ENCODE results near the gene ZNF536. TPM values are rescaled to one million over a fixed set of nuclear protein-coding genes. Genes with fewer than 3 reads are reported as not detected.

Gene ZNF536
- total RNA-seq (not detected), polyA plus RNA-seq (not detected), total RNA-seq (0 to 0.17 (median 0) reads per million in 6 experiments)

GRCh38 chr19:30371960-30372824 lies at the start of gene ZNF536:
Gene ZNF536, plus strand, starts transcription at chr19:30372384. Its CDS starts 71,179 bp downstream, at chr19:30443563.
- Mint-ChIP-seq H3K36me3 (no peaks in the 10 kb centered on the region), H3K9me3 (no peaks in the 10 kb centered on the region), H3K4me3 (no peak within 1 kb of the TSS), H3K27me3 (peaks cover 20 to 54% (median 25%) of the 10 kb centered on the region in 5 donors), H3K27ac (no peak within 1 kb of the TSS), H3K4me1 (peaks cover 0 to 3% (median 1%) of the 10 kb centered on the region in 4 donors)
- no peak for DNase-seq
- no peak for ATAC-seq
- POLR2A ChIA-PET, result no interaction called here

DNA sequence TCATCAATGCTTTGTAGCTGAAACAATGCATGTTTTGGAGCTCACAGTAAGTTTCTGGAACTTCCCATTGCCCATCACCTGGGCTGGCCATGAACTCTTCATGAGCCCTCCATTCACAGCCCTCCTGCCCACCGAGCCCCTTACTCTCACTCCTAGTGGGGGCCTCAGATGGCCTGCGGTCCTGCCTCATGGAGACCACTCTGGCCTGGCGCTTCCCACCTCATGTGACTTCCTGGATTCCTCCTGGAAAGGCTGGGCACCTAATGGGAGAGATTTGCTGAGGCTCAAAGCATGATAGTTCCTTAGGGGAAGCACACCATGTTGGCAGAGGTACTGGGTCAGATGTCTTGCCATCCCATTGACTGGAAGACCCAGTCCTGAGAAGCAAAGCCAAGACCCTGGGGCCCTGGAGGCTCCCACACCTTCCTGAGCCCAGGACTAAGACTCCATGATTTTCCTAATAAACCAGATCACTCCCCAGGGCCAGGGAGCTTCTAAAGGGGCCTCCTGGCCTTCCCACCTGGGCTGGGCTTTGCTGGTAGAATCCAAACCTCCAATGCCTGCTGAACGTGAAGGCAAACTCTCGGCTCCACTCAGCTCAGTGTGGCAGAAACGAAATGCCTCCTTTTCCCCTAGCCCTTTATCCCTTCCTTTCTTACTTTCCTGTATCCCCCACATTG lies 49.4 kb upstream of the ZNF536 start:
- DNase-seq (peak in 1 of 10 donors; percentile 57), ATAC-seq (no peak)
- Mint-ChIP-seq H3K4me1 (no peaks in the 10 kb centered on the region), H3K4me3 (no peak overlapping the region), H3K27ac (no peak overlapping the region), H3K36me3 (no peaks in the 10 kb centered on the region), H3K27me3 (peaks cover 0 to 21% (median 8%) of the 10 kb centered on the region in 5 donors), H3K9me3 (peaks cover 0 to 13% (median 0%) of the 10 kb centered on the region in 9 donors)
- POLR2A ChIA-PET, result no interaction called here

DNA sequence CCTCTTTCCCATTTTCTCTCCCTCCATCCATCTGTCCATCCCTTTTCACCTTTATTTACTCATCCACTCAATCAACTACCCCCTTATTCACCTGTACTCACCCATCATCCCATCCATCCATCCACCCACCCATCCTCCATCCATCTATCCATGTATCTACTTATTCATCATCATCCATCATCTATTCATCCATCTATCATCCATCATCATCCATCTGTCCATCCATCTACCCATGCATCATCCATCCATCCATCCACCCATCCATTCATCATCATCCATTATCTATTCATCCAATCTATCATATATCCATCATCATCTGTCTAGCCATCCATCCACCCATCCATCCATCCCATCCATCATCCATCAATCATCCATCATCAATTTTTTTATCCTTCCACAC lies 48.3 kb upstream of the ZNF536 start:
- H3K9me3 Mint-ChIP-seq, result peaks cover 0 to 13% (median 0%) of the 10 kb centered on the region in 9 donors
- peaks cover 0 to 21% (median 11%) of the 10 kb centered on the region in 5 donors for H3K27me3 Mint-ChIP-seq
- POLR2A ChIA-PET, result no interaction called here
- no peaks in the 10 kb centered on the region for H3K4me1 Mint-ChIP-seq
- ATAC-seq (no peak), DNase-seq (no peak)
- H3K27ac Mint-ChIP-seq, result no peak overlapping the region
- no peaks in the 10 kb centered on the region for H3K36me3 Mint-ChIP-seq
- H3K4me3 Mint-ChIP-seq, result no peak overlapping the region

GRCh38 chr19:30324982-30325381 lies 47.2 kb upstream of the ZNF536 start:
- DNase-seq (no peak), ATAC-seq (no peak)
- Mint-ChIP-seq H3K4me1 (no peaks in the 10 kb centered on the region), H3K27ac (no peak overlapping the region), H3K27me3 (peaks cover 0 to 21% (median 11%) of the 10 kb centered on the region in 5 donors), H3K36me3 (no peaks in the 10 kb centered on the region), H3K9me3 (peaks cover 0 to 13% (median 0%) of the 10 kb centered on the region in 9 donors), H3K4me3 (no peak overlapping the region)
- POLR2A ChIA-PET, result no interaction called here

DNA sequence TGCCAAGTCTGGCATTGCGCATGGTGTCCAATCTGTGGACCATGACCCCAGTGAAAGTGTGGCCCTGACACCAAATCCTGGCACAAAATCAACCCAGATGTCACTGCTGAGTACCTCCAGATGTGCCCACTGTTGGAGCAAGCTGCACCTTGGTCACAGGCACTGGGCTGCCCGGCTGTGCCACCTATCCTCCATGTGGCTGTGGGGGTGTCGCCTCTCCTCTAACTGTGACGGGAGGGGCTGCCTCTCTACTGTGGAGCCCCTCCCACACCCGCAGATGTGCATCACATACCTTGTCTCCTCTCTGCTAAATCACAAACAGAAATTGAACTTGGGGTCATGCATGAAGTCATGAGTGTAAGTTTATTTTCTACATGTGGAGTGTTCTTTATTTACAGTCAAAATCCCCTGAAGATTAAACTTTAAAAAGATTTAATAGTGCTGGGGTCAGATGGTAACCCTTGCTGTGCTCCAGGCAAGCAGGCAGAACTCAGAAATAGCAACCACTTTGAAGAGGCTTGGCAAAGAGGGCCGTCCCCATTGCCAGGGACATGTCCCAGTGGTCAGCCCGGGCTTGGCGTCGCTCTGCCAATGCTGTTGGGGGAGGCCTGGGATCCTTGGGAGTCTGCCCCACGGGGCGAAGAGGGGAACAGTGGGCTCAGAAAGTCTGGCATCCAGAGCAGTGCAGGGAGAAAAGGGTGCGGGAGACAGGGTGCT lies 46.4 kb upstream of the ZNF536 start:
- H3K27me3 Mint-ChIP-seq, result peaks cover 0 to 21% (median 11%) of the 10 kb centered on the region in 5 donors
- H3K4me1 Mint-ChIP-seq, result no peaks in the 10 kb centered on the region
- H3K4me3 Mint-ChIP-seq, result no peak overlapping the region
- ATAC-seq (no peak), DNase-seq (peak in 1 of 10 donors; percentile 40)
- POLR2A ChIA-PET, result no interaction called here
- no peak overlapping the region for H3K27ac Mint-ChIP-seq
- no peaks in the 10 kb centered on the region for H3K36me3 Mint-ChIP-seq
- peaks cover 0 to 13% (median 0%) of the 10 kb centered on the region in 9 donors for H3K9me3 Mint-ChIP-seq

GRCh38 chr19:30326393-30326710 lies 45.8 kb upstream of the ZNF536 start:
- Mint-ChIP-seq H3K4me3 (no peak overlapping the region), H3K4me1 (no peaks in the 10 kb centered on the region), H3K27me3 (peaks cover 0 to 21% (median 11%) of the 10 kb centered on the region in 5 donors), H3K36me3 (no peaks in the 10 kb centered on the region), H3K9me3 (peaks cover 0 to 13% (median 0%) of the 10 kb centered on the region in 9 donors), H3K27ac (no peak overlapping the region)
- DNase-seq (no peak), ATAC-seq (no peak)
- POLR2A ChIA-PET, result no interaction called here

- H3K36me3 Mint-ChIP-seq, result no peaks in the 10 kb centered on the region
- H3K9me3 Mint-ChIP-seq, result peaks cover 0 to 10% (median 0%) of the 10 kb centered on the region in 9 donors
- peaks cover 0 to 29% (median 12%) of the 10 kb centered on the region in 5 donors for H3K27me3 Mint-ChIP-seq
- no peaks in the 10 kb centered on the region for H3K4me1 Mint-ChIP-seq
- no peak for ATAC-seq
- POLR2A ChIA-PET, result no interaction called here
- no peak overlapping the region for H3K27ac Mint-ChIP-seq
- no peak for DNase-seq
- no peak overlapping the region for H3K4me3 Mint-ChIP-seq
Measured at GRCh38 chr19:30327331-30327730, 44.9 kb upstream of the ZNF536 start.

DNA sequence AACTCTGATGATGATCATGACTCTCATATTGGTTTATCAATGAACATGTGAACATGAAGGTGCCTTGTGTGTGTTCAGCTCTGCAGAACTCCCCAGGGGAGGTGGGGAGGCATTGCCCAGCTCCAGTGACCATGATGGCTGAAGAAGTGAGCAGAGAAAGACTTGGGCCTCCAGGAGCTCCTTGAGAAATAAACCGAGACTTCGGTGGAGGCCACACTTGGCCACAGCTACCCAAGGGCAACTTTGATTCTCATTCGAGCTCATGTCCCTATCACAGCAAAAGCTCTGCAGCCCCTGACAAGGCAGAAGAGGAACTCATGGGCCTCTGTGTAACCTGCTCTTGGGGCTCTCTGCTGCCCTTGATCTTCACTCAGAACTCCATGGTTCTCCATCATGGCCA lies 44.1 kb upstream of the ZNF536 start:
- POLR2A ChIA-PET, result no interaction called here
- ATAC-seq (no peak), DNase-seq (no peak)
- no peaks in the 10 kb centered on the region for H3K36me3 Mint-ChIP-seq
- H3K27me3 Mint-ChIP-seq, result peaks cover 0 to 23% (median 9%) of the 10 kb centered on the region in 5 donors
- no peak overlapping the region for H3K27ac Mint-ChIP-seq
- H3K4me1 Mint-ChIP-seq, result no peaks in the 10 kb centered on the region
- H3K4me3 Mint-ChIP-seq, result no peak overlapping the region
- peaks cover 0 to 3% (median 0%) of the 10 kb centered on the region in 9 donors for H3K9me3 Mint-ChIP-seq

DNA sequence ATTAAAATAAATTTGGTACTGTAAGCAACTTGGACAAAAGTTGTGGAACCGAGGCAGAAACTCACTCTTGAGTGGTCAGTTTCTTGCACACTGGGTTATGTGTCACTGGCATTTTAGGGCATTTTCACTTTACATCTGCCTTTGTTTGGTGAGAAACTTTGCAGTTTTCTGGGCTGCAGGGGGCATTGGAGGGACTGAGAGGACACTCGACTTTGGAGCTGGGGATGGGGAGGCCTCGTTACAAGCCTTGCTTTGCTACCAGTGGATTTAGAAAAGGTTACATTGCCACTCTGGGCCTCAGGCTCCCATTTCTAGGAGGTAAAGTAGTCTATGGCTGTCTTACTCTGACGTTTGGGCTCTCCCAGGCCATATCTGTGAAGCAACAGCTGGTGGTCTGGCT lies 41.9 kb upstream of the ZNF536 start:
- ATAC-seq, result no peak
- peaks cover 0 to 16% (median 4%) of the 10 kb centered on the region in 5 donors for H3K27me3 Mint-ChIP-seq
- no peaks in the 10 kb centered on the region for H3K36me3 Mint-ChIP-seq
- H3K4me3 Mint-ChIP-seq, result no peak overlapping the region
- POLR2A ChIA-PET, result no interaction called here
- H3K4me1 Mint-ChIP-seq, result no peaks in the 10 kb centered on the region
- no peak for DNase-seq
- no peaks in the 10 kb centered on the region for H3K9me3 Mint-ChIP-seq
- H3K27ac Mint-ChIP-seq, result no peak overlapping the region

- DNase-seq, result no peak
- Mint-ChIP-seq H3K4me1 (no peaks in the 10 kb centered on the region), H3K4me3 (no peak overlapping the region), H3K36me3 (no peaks in the 10 kb centered on the region), H3K9me3 (no peaks in the 10 kb centered on the region), H3K27me3 (peaks cover 0 to 14% (median 4%) of the 10 kb centered on the region in 5 donors), H3K27ac (no peak overlapping the region)
- no peak for ATAC-seq
- POLR2A ChIA-PET, result no interaction called here
Measured at GRCh38 chr19:30332445-30333234, 39.5 kb upstream of the ZNF536 start.

DNA sequence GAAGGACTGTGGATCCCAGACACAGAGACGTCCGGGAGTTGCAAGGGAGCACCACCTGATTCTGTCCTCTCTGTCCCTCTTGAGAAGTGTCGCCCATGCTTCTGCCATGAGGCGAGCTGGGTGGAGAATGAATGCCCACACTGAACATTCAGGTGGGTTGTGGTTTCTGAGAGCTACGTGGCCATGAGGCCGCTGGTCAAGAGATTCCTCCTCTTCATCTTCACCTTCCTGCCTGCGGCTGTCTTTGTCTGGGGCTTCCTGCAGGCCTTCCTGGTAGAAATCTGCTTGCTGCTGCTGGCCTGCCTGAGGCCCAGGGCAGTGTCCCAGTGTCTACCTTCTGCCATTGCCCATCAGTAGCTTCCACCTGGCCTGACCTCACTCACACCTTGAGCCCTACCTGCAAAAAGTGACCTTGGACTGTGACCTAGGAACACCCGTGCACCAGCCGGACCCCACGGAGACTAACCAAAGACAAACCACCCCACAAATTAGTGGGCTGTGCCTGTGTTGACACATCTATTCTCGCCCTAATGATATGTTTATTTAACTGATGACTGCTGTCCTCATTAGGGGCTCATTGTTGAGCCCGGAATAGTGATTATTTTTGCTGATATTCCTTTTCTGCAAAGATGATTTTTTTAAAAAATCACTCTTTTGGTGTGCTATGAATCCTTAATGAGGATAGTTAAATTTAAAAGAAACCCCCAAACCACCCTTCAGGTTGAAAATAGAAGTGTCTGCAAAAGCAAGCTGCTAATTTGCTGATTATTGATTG lies 38.7 kb upstream of the ZNF536 start:
- POLR2A ChIA-PET, result no interaction called here
- Mint-ChIP-seq H3K27ac (no peak overlapping the region), H3K4me3 (no peak overlapping the region), H3K4me1 (no peaks in the 10 kb centered on the region), H3K36me3 (no peaks in the 10 kb centered on the region), H3K27me3 (peaks cover 0 to 14% (median 3%) of the 10 kb centered on the region in 5 donors), H3K9me3 (no peaks in the 10 kb centered on the region)
- ATAC-seq, result no peak
- no peak for DNase-seq

GRCh38 chr19:30334841-30335240 lies 37.3 kb upstream of the ZNF536 start:
- H3K9me3 Mint-ChIP-seq, result no peaks in the 10 kb centered on the region

More at GRCh38 chr19:30334841-30335240, 37.3 kb upstream of the ZNF536 start:
- H3K36me3 Mint-ChIP-seq, result no peaks in the 10 kb centered on the region
- H3K4me3 Mint-ChIP-seq, result no peak overlapping the region
- ATAC-seq (no peak), DNase-seq (no peak)
- POLR2A ChIA-PET, result no interaction called here
- H3K27me3 Mint-ChIP-seq, result peaks cover 0 to 14% (median 0%) of the 10 kb centered on the region in 5 donors
- H3K4me1 Mint-ChIP-seq, result no peaks in the 10 kb centered on the region
- no peak overlapping the region for H3K27ac Mint-ChIP-seq

Measured in naive thymus-derived CD8-positive, alpha-beta T cell (primary cell).